Measurements from ENCODE around the gene MASP2.

- TF ChIP-seq, protein P1, sequence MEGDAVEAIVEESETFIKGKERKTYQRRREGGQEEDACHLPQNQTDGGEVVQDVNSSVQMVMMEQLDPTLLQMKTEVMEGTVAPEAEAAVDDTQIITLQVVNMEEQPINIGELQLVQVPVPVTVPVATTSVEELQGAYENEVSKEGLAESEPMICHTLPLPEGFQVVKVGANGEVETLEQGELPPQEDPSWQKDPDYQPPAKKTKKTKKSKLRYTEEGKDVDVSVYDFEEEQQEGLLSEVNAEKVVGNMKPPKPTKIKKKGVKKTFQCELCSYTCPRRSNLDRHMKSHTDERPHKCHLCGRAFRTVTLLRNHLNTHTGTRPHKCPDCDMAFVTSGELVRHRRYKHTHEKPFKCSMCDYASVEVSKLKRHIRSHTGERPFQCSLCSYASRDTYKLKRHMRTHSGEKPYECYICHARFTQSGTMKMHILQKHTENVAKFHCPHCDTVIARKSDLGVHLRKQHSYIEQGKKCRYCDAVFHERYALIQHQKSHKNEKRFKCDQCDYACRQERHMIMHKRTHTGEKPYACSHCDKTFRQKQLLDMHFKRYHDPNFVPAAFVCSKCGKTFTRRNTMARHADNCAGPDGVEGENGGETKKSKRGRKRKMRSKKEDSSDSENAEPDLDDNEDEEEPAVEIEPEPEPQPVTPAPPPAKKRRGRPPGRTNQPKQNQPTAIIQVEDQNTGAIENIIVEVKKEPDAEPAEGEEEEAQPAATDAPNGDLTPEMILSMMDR (conservative IDR thresholded peaks at IDR 0.05; ENCODE audit: low read length), result no peak
- TF ChIP-seq EZH2phosphoT487 (IDR thresholded peaks at IDR 0.05; ENCODE audit: borderline replicate concordance), result no peak
Observed at GRCh38 chr1:11062965-11063401, 15.9 kb upstream of the MASP2 start.
